Mesenchymal stem cell (in vitro differentiated cells and primary cell): Measurements from ENCODE around the gene NSUN6.

ENCODE experiments used
- DNase-seq: peaks from one replicate; pipeline ENCODE4 v3.0.0-alpha.2; 2013
- H2AFZ ChIP-seq: one replicate; pipeline ENCODE4 v1.6.1; 2013; ENCODE audit warnings: low read depth, mild to moderate bottlenecking, control low read depth, inconsistent platforms, low read length, moderate library complexity
- H2AK5ac ChIP-seq: 2 replicates; pipeline ENCODE4 v1.6.1; 2013; ENCODE audit warnings: low read length, moderate library complexity, mild to moderate bottlenecking, inconsistent platforms; ENCODE audit not compliant: severe bottlenecking
- H2BK120ac ChIP-seq: one replicate; pipeline ENCODE4 v1.6.1; 2013; ENCODE audit warnings: low read depth, mild to moderate bottlenecking, inconsistent platforms, low read length, moderate library complexity
- H2BK12ac ChIP-seq, 2 experiments: one replicate each; pipeline ENCODE4 v1.6.1; 2013; ENCODE audit warnings: inconsistent platforms in 2 of 2, low read length in 2 of 2, mild to moderate bottlenecking in 2 of 2, moderate library complexity in 2 of 2, control low read depth in 1 of 2
- H2BK15ac ChIP-seq: one replicate; pipeline ENCODE4 v1.6.1; 2013; ENCODE audit warnings: mild to moderate bottlenecking, low read depth, inconsistent platforms; ENCODE audit not compliant: poor library complexity, severe bottlenecking
- H2BK5ac ChIP-seq: 2 replicates; pipeline ENCODE4 v1.6.1; 2013; ENCODE audit warnings: low read depth, mild to moderate bottlenecking, low read length, control low read depth, inconsistent platforms; ENCODE audit not compliant: poor library complexity, severe bottlenecking
- H3K14ac ChIP-seq, 2 experiments: one replicate each; pipeline ENCODE4 v1.6.1; 2013; ENCODE audit warnings: inconsistent platforms in 2 of 2, low read length in 2 of 2, control low read depth in 1 of 2, mild to moderate bottlenecking in 1 of 2, moderate library complexity in 1 of 2
- H3K18ac ChIP-seq, 2 experiments: one replicate each; pipeline ENCODE4 v1.6.1; 2013; ENCODE audit warnings: inconsistent platforms in 2 of 2, low read length in 2 of 2, control low read depth in 1 of 2, low read depth in 1 of 2, mild to moderate bottlenecking in 1 of 2
- H3K23ac ChIP-seq, 2 experiments: one replicate each; pipeline ENCODE4 v1.6.1; 2013; ENCODE audit warnings: inconsistent platforms in 2 of 2, low read length in 2 of 2, mild to moderate bottlenecking in 2 of 2, moderate library complexity in 2 of 2, control low read depth in 1 of 2
- H3K27ac ChIP-seq: 2 replicates; pipeline ENCODE4 v1.5.1; 2013; ENCODE audit warnings: mild to moderate bottlenecking, moderate library complexity, low read length, control low read depth, inconsistent platforms; ENCODE audit not compliant: poor library complexity, severe bottlenecking
- H3K27me3 ChIP-seq, 2 experiments: 2 replicates each; pipeline versions ENCODE4 v1.6.1 to v1.7.0; 2013; ENCODE audit warnings: low read length in 2 of 2, mild to moderate bottlenecking in 2 of 2, moderate library complexity in 2 of 2, control low read depth in 1 of 2, inconsistent platforms in 1 of 2; ENCODE audit not compliant: control insufficient read depth in 1 of 2, insufficient read depth in 1 of 2
- H3K36me3 ChIP-seq, 2 experiments: 2 replicates each; pipeline versions ENCODE4 v1.6.1 to v1.7.0; 2013; ENCODE audit warnings: low read length in 2 of 2, control low read depth in 1 of 2, inconsistent platforms in 1 of 2, low read depth in 1 of 2, mild to moderate bottlenecking in 1 of 2; ENCODE audit not compliant: insufficient read depth in 2 of 2, control insufficient read depth in 1 of 2
- H3K4ac ChIP-seq, 2 experiments: one replicate each; pipeline ENCODE4 v1.6.1; 2013; ENCODE audit warnings: inconsistent platforms in 2 of 2, low read length in 2 of 2, mild to moderate bottlenecking in 2 of 2, moderate library complexity in 2 of 2, control low read depth in 1 of 2, low read depth in 1 of 2
- H3K4me1 ChIP-seq: 2 replicates; pipeline ENCODE4 v1.6.1; 2013; ENCODE audit warnings: low read depth, low read length, control low read depth; ENCODE audit not compliant: control insufficient read depth, insufficient read depth
- H3K4me2 ChIP-seq: 2 replicates; pipeline ENCODE4 v1.6.1; 2013; ENCODE audit warnings: low read length, mild to moderate bottlenecking, inconsistent platforms; ENCODE audit not compliant: poor library complexity, severe bottlenecking
- H3K4me3 ChIP-seq, 2 experiments: 2 replicates each; pipeline versions ENCODE4 v1.5.1 to v1.7.0; 2013; ENCODE audit warnings: low read length in 2 of 2, mild to moderate bottlenecking in 2 of 2, control low read depth in 1 of 2, low read depth in 1 of 2; ENCODE audit not compliant: insufficient read depth in 1 of 2
- H3K79me1 ChIP-seq: replicated peaks from 2 replicates; pipeline ENCODE4 v1.6.1; 2013; ENCODE audit warnings: mild to moderate bottlenecking, control low read depth, low read length, inconsistent platforms; ENCODE audit not compliant: poor library complexity, severe bottlenecking
- H3K9ac ChIP-seq: 2 replicates; pipeline ENCODE4 v1.7.0; 2013; ENCODE audit warnings: mild to moderate bottlenecking, low read length, moderate library complexity
- H3K9me3 ChIP-seq: 2 replicates; pipeline ENCODE4 v1.7.0; 2013; ENCODE audit warnings: mild to moderate bottlenecking, low read length; ENCODE audit not compliant: control insufficient read depth
- H4K8ac ChIP-seq: one replicate; pipeline ENCODE4 v1.6.1; 2013; ENCODE audit warnings: inconsistent platforms, mild to moderate bottlenecking, low read length, moderate library complexity
- H4K91ac ChIP-seq: one replicate; pipeline ENCODE4 v1.6.1; 2013; ENCODE audit warnings: mild to moderate bottlenecking, low read length, inconsistent platforms
- WGBS: methylation state at CpG from one replicate; pipeline ENCODE4 v1.1.7; 2013; ENCODE audit warnings: mixed read lengths; 5-methylcytosine and 5-hydroxymethylcytosine counted together

NSUN6 gene

DNA sequence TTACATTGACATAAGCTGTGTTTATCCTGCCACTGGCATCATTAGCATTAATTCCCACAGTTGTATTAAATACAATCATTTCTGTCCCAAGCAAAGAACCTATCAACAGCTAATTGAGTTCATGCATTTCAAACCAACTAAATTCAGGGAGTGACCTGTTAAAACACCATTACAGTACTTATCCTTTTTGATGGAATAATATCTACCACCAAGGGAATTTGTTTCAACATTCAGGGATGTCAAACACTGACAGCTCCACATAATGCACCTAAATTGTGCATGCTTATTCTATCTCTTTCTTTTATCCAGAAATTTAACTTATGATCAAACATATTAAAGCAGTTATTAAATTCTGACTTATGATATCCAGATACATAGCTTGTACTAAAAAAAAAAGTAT is 136.8 kb downstream of the NSUN6 start:
- Histone ChIP-seq H3K4me1 (no peaks in the 10 kb centered on the region), H3K23ac (no peak overlapping the region), H2BK12ac (no peak overlapping the region), H4K91ac (no peak overlapping the region), H3K9ac (no peak overlapping the region), H2BK5ac (no peak overlapping the region), H2AFZ (no peak overlapping the region), H3K36me3 (peaks cover 0 to 3% of the 10 kb centered on the region in 2 experiments), H3K18ac (no peak overlapping the region), H3K14ac (no peak overlapping the region), H3K4me2 (no peak overlapping the region), H4K8ac (no peak overlapping the region), H2AK5ac (no peak overlapping the region), H3K9me3 (no peaks in the 10 kb centered on the region), H3K27me3 (no peaks in the 10 kb centered on the region), H2BK120ac (no peak overlapping the region), H3K4me3 (no peak overlapping the region), H3K4ac (no peak overlapping the region), H2BK15ac (no peak overlapping the region), H3K27ac (no peak overlapping the region), H3K79me1 (no peaks in the 10 kb centered on the region)
- no peak for DNase-seq

DNA sequence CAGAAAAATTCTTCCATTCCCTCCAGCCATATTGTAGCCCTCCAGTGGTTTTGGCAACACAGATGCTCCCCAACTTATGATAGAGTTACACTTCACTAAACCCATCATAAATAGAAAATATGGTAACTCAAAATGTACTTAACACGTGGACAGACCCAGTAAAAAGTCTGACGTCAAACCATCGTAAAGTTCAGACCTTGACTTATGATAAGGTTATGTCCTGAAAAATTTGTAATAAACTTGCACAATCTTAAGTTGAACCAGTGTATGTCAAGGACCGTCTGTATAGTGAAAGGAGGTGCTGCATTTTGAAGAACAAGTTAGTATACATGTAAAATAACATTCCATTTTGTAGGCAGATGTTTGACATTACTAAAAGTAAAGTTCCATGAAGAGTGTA is 142.8 kb downstream of the NSUN6 start:
- no peak for DNase-seq
- no peak overlapping the region for H2BK5ac ChIP-seq
- no peak overlapping the region for H2AFZ ChIP-seq
- H4K91ac ChIP-seq: no peak overlapping the region
- H3K27me3 ChIP-seq: no peaks in the 10 kb centered on the region
- no peak overlapping the region for H2BK15ac ChIP-seq
- no peaks in the 10 kb centered on the region for H3K4me1 ChIP-seq
- H3K9ac ChIP-seq: no peak overlapping the region
- no peak overlapping the region for H3K23ac ChIP-seq
- no peak overlapping the region for H2BK12ac ChIP-seq
- no peak overlapping the region for H2BK120ac ChIP-seq
- H2AK5ac ChIP-seq: no peak overlapping the region
- no peak overlapping the region for H4K8ac ChIP-seq
- H3K9me3 ChIP-seq: no peaks in the 10 kb centered on the region
- H3K4me3 ChIP-seq: no peak overlapping the region
- no peak overlapping the region for H3K4ac ChIP-seq
- 87% methylated on average over 3 of the region's 4 CpGs for WGBS
- peaks cover 0 to 3% of the 10 kb centered on the region in 2 experiments for H3K36me3 ChIP-seq
- H3K18ac ChIP-seq: no peak overlapping the region
- no peak overlapping the region for H3K14ac ChIP-seq
- no peak overlapping the region for H3K27ac ChIP-seq
- no peaks in the 10 kb centered on the region for H3K79me1 ChIP-seq
- H3K4me2 ChIP-seq: no peak overlapping the region

DNA sequence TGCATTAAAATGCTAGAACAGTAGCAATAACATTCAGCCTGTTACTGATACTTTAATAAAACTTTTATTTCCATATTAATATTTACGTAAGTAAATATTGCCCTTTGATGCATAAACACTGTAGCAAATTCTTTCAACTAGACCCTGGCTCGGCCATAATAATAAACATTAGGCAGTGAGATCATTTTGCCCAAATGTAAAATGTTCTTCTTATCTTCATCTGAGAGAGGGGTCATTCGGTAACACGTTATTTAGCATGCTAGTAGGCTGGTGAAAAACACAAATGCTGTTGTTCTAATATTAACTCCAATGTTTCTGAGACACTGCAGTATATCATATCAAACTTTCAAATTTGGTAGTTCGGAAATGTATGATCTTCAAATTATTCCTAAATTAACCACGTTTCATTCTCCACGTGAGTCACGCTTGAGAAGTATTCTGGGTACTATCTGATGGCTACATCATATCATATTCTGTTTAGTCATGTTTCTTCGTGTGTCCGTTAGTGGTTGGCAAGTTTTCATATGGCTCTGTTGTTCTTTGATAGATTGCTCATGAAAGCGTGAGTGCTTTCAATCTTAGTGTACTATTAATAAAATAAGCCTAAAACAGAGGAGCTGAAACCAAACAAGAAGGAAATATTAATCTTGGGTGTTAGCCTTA is 145.8 kb downstream of the NSUN6 start:
- Histone ChIP-seq H4K91ac (no peak overlapping the region), H3K9me3 (no peaks in the 10 kb centered on the region), H3K79me1 (no peaks in the 10 kb centered on the region), H3K4me3 (no peak overlapping the region), H3K36me3 (no peaks in the 10 kb centered on the region), H3K18ac (no peak overlapping the region), H3K4me2 (no peak overlapping the region), H2BK120ac (no peak overlapping the region), H3K27me3 (no peaks in the 10 kb centered on the region), H2BK12ac (no peak overlapping the region), H3K27ac (no peak overlapping the region), H2BK15ac (no peak overlapping the region), H2BK5ac (no peak overlapping the region), H3K9ac (no peak overlapping the region), H3K4ac (no peak overlapping the region), H3K14ac (no peak overlapping the region), H3K4me1 (peaks cover 1% of the 10 kb centered on the region), H4K8ac (no peak overlapping the region), H3K23ac (no peak overlapping the region), H2AFZ (no peak overlapping the region), H2AK5ac (no peak overlapping the region)
- DNase-seq: no peak
- 71% methylated on average over 4 of the region's 11 CpGs for WGBS

DNA sequence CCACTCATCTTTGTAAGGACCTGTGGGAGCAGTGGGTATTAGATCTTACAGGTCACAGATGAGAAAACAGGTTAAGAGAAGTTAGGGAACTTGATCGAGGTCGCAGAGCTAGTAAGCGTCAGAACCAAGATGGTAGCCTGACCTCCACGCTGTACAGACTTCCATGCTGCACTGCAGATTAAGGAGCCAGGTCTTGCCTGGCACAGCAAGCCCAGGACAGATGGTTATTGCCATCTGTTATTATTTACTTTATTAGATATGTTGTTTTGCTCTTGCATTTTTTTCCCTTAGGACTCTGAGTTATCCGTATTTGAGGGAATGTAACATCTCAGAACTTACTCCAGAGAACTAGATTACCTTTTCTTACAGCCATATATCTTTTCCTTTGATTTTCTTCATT is 147.2 kb downstream of the NSUN6 start:
- WGBS: 92% methylated on average over 5 of the region's 5 CpGs
- no peak overlapping the region for H4K91ac ChIP-seq

More for the DNA sequence above, 147.2 kb downstream of the NSUN6 start:
- H3K36me3 ChIP-seq: no peaks in the 10 kb centered on the region
- H2AK5ac ChIP-seq: no peak overlapping the region
- H3K27ac ChIP-seq: no peak overlapping the region
- H3K27me3 ChIP-seq: no peaks in the 10 kb centered on the region
- no peak overlapping the region for H4K8ac ChIP-seq
- no peak for DNase-seq
- H3K79me1 ChIP-seq: no peaks in the 10 kb centered on the region
- no peak overlapping the region for H3K4me2 ChIP-seq
- H3K9me3 ChIP-seq: no peaks in the 10 kb centered on the region
- no peak overlapping the region for H2BK12ac ChIP-seq
- H3K23ac ChIP-seq: no peak overlapping the region
- H3K14ac ChIP-seq: no peak overlapping the region
- no peak overlapping the region for H2AFZ ChIP-seq
- peaks cover 1% of the 10 kb centered on the region for H3K4me1 ChIP-seq
- no peak overlapping the region for H3K18ac ChIP-seq
- no peak overlapping the region for H3K9ac ChIP-seq
- H3K4ac ChIP-seq: no peak overlapping the region
- H2BK5ac ChIP-seq: no peak overlapping the region
- no peak overlapping the region for H2BK15ac ChIP-seq
- no peak overlapping the region for H2BK120ac ChIP-seq
- H3K4me3 ChIP-seq: no peak overlapping the region
